Central memory CD8-positive, alpha-beta T cell (primary cell): ENCODE data around the gene DLL4.
A peak's percentile ranks its signal among the peaks of the same experiment; 100 is the strongest.
"Not testable (repeated sequence)": the region's sequence is repeated elsewhere in the genome, so short reads cannot be mapped to it uniquely, and the experiment has no call there.

Experiments used
- ATAC-seq: fragments of 150-1000 bp; cut with Tn5 transposase; replicated peaks from 2 replicates; pipeline ENCODE4 v1.10.0; 2022; ENCODE audit warnings: mild to moderate bottlenecking, moderate FRiP score, moderate number of reproducible peaks; ENCODE audit not compliant: poor library complexity, severe bottlenecking; ENCODE audit errors: extremely low read depth
- DNase-seq, 2 donors: peaks; one replicate each; pipeline ENCODE4 v3.0.0; 2021; ENCODE audit warnings: low spot score in 2 of 2
- H3K27ac Mint-ChIP-seq: one replicate; pipeline ENCODE4 v1.8.0; 2022; ENCODE audit warnings: low read depth, mild to moderate bottlenecking, moderate library complexity, mixed read lengths
- H3K27me3 Mint-ChIP-seq: one replicate; pipeline ENCODE4 v1.8.0; 2022; ENCODE audit warnings: mixed read lengths
- H3K36me3 Mint-ChIP-seq: one replicate; pipeline ENCODE4 v1.8.0; 2022; ENCODE audit warnings: mild to moderate bottlenecking, moderate library complexity, mixed read lengths; ENCODE audit not compliant: insufficient read depth
- H3K4me1 Mint-ChIP-seq: one replicate; pipeline ENCODE4 v1.8.0; 2022; ENCODE audit warnings: mixed read lengths
- H3K4me3 Mint-ChIP-seq: one replicate; pipeline ENCODE4 v1.8.0; 2022; ENCODE audit warnings: mild to moderate bottlenecking, moderate library complexity, mixed read lengths
- H3K9me3 Mint-ChIP-seq: one replicate; pipeline ENCODE4 v1.8.0; 2022; ENCODE audit warnings: mixed read lengths

The DLL4 gene

GRCh38 chr15:40944510-40945296 is 15.6 kb downstream of the DLL4 start:
- no peaks in the 10 kb centered on the region for H3K9me3 Mint-ChIP-seq
- no peak overlapping the region for H3K27ac Mint-ChIP-seq
- H3K36me3 Mint-ChIP-seq = no peaks in the 10 kb centered on the region
- DNase-seq (no peak), ATAC-seq (no peak)
- peaks cover 11% of the 10 kb centered on the region for H3K4me1 Mint-ChIP-seq
- H3K27me3 Mint-ChIP-seq = no peaks in the 10 kb centered on the region
- peak overlapping the region; percentile 47 for H3K4me3 Mint-ChIP-seq

GRCh38 chr15:40948706-40949473 is 19.8 kb downstream of the DLL4 start:
- Mint-ChIP-seq H3K27me3 (no peaks in the 10 kb centered on the region), H3K36me3 (peaks cover 4% of the 10 kb centered on the region), H3K4me3 (no peak overlapping the region), H3K9me3 (no peaks in the 10 kb centered on the region), H3K27ac (no peak overlapping the region), H3K4me1 (no peaks in the 10 kb centered on the region)
- DNase-seq = no peak
- no peak for ATAC-seq

DNA sequence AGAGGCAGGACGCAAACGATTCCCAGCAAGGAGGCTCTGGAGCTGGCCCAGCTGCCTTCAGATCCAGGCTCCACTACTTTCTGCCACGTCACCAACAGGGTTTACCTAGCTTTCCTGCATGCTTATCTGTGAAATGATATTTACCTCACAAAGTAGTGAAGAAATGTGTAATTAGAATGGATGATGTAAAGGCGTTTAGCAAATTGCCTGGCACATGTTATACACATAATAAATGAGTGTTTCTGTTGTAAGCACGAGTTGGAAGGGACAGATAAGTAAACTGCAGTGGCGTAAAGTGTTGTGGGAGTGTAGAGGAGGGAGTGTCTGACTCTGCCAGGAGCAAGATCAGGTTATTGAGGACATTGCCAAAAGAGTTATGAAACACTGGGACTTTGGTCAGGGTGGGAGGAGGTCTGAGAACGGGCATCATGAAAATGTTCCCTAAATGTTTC is 20.6 kb downstream of the DLL4 start:
- Mint-ChIP-seq H3K4me1 (no peaks in the 10 kb centered on the region), H3K9me3 (no peaks in the 10 kb centered on the region), H3K27ac (no peak overlapping the region), H3K36me3 (peaks cover 4% of the 10 kb centered on the region), H3K4me3 (no peak overlapping the region), H3K27me3 (no peaks in the 10 kb centered on the region)
- ATAC-seq = no peak
- DNase-seq = no peak

DNA sequence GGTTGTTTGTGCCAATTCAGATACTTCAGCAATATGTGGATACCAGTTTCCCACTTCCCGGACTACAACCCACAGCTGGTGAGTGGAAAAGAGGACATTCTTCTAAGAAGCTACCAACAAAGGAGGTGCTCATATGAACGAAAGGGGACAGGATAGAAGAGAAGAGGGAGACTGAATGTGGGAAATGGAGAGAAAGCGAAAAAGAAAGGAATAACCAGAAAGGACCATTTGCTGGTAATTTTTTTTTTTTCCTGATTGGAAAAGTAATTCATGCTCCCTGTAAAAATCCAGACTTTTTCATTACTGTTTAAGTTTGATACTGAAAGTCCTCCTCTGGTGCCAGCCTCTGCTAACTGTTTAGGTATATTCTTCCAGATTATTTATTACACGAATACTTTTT is 22.6 kb downstream of the DLL4 start:
- Mint-ChIP-seq H3K9me3 (no peaks in the 10 kb centered on the region), H3K4me3 (no peak overlapping the region), H3K4me1 (no peaks in the 10 kb centered on the region), H3K36me3 (peaks cover 4% of the 10 kb centered on the region), H3K27ac (no peak overlapping the region), H3K27me3 (no peaks in the 10 kb centered on the region)
- no peak for DNase-seq
- no peak for ATAC-seq

GRCh38 chr15:40952301-40952900 is 23.3 kb downstream of the DLL4 start:
- H3K27me3 Mint-ChIP-seq = no peaks in the 10 kb centered on the region

GRCh38 chr15:40952901-40953712 is 24.0 kb downstream of the DLL4 start, which contains the start of gene CHAC1:
TSS of gene CHAC1 (plus strand) at chr15:40953471. CDS start at chr15:40953584, 113 bp downstream.
- peak within 1 kb of the TSS; percentile 84 for H3K4me3 Mint-ChIP-seq
- H3K27me3 Mint-ChIP-seq = peaks cover 4% of the 10 kb centered on the region
- peak within 1 kb of the TSS; percentile 87 for H3K27ac Mint-ChIP-seq
- H3K36me3 Mint-ChIP-seq = peaks cover 4% of the 10 kb centered on the region
- ATAC-seq (peak; percentile 95), DNase-seq (peak; percentile 80 to 88)
- H3K9me3 Mint-ChIP-seq = no peaks in the 10 kb centered on the region
- no peaks in the 10 kb centered on the region for H3K4me1 Mint-ChIP-seq

More at GRCh38 chr15:40952301-40952900, 23.3 kb downstream of the DLL4 start:
- ATAC-seq (no peak), DNase-seq (no peak)
- Mint-ChIP-seq H3K4me3 (peak overlapping the region; percentile 84), H3K4me1 (no peaks in the 10 kb centered on the region), H3K9me3 (no peaks in the 10 kb centered on the region), H3K27ac (no peak overlapping the region), H3K36me3 (peaks cover 4% of the 10 kb centered on the region)

DNA sequence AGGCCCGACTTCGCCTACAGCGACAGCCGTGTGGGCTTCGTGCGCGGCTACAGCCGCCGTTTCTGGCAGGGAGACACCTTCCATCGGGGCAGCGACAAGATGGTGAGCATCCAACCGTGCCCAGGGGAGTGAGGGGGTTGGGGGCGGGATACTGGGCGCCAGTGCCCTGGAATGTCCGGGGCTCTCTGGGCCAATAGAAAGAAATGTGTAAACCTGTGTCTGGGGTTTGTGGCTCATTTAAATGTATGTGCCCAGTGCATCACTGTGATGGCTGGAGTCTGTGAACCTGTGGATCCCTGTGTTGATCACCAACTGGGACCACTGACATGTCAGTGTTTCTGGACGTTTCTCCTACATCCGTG is 24.6 kb downstream of the DLL4 start:
- Mint-ChIP-seq H3K27ac (peak overlapping the region; percentile 87), H3K4me3 (peak overlapping the region; percentile 84), H3K36me3 (peaks cover 4% of the 10 kb centered on the region), H3K27me3 (peaks cover 10% of the 10 kb centered on the region), H3K4me1 (no peaks in the 10 kb centered on the region), H3K9me3 (no peaks in the 10 kb centered on the region)
- DNase-seq (no peak), ATAC-seq (no peak)

DNA sequence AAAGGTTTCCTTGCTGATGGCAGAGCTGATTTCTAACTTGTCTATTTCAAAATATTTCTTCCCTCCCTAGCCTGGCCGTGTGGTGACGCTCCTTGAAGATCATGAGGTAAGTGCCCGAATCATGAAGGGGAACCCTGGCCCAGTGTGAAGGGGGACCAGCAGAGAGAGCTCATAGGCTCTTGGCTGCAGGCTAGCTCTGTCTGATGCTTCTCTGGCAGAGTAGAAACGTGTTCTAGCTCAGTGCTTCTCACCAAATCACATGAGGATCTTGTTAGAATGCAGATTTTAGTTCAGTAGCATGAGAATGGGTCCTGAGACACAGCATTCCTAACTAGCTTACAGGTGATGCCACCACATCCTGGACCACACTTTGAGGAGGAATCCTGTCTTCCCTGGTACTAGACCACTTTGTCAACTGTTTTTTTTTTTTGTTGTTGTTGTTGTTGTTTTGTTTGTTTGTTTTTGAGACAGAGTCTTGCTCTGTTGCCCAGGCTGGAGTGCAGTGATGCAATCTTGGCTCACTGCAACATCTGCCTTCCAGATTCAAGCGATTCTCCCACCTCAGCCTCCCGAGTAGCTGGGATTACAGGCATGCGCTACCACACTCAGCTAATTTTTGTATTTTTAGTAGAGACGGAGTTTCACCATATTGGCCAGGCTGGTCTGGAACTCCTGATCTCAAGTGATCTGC is 25.2 kb downstream of the DLL4 start:
- H3K9me3 Mint-ChIP-seq, H3K36me3 Mint-ChIP-seq, DNase-seq, H3K4me1 Mint-ChIP-seq, ATAC-seq: not testable (repeated sequence)
- Mint-ChIP-seq H3K4me3 (peak overlapping the region; percentile 84), H3K27me3 (peaks cover 15% of the 10 kb centered on the region), H3K27ac (peak overlapping the region; percentile 87)

- Mint-ChIP-seq H3K9me3 (no peaks in the 10 kb centered on the region), H3K36me3 (peaks cover 4% of the 10 kb centered on the region), H3K4me1 (peaks cover 6% of the 10 kb centered on the region), H3K4me3 (peak overlapping the region; percentile 84), H3K27me3 (peaks cover 23% of the 10 kb centered on the region), H3K27ac (no peak overlapping the region)
- no peak for ATAC-seq
- no peak for DNase-seq
These were observed 26.2 kb downstream of the DLL4 start for GRCh38 chr15:40955141-40955903.

DNA sequence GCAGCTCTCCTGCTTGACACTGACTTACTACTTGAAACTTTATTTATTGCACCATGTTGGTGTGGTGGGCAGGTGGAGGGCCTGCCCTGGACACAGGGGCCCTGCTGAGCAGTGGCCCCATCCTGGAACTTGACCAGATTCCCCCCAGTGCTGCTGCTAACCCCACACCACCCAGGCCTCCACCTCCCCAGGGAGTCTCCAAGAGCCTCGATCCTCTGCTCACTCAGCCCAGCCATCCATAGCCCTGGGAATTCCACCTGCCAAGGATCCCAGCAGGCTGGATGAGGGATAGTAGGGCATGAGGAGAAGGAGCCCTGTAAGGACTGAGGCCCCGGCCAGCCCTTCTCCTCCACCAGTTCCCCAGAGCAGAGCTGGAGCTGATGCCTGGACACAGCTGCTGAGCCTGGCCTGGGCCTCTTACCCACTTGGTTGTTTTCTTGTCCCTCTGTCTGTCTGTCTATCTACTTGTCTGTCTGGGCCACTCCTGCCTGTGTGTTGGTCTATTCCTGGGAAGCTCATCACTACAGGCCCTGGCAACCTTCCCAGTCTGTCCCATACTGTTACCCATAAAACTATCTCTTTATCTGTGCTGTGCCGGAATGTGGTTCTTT is 26.9 kb downstream of the DLL4 start:
- Mint-ChIP-seq H3K4me1 (peaks cover 7% of the 10 kb centered on the region), H3K27me3 (peaks cover 25% of the 10 kb centered on the region), H3K9me3 (no peaks in the 10 kb centered on the region), H3K4me3 (no peak overlapping the region), H3K36me3 (peaks cover 4% of the 10 kb centered on the region), H3K27ac (no peak overlapping the region)
- no peak for ATAC-seq
- DNase-seq = no peak

GRCh38 chr15:40956541-40956982 is 27.4 kb downstream of the DLL4 start:
- Mint-ChIP-seq H3K9me3 (no peaks in the 10 kb centered on the region), H3K4me3 (no peak overlapping the region), H3K27ac (no peak overlapping the region), H3K4me1 (peaks cover 7% of the 10 kb centered on the region), H3K27me3 (peaks cover 25% of the 10 kb centered on the region), H3K36me3 (peaks cover 4% of the 10 kb centered on the region)
- ATAC-seq = no peak
- DNase-seq = no peak
